ENCODE measurements around the gene RNF222.

Gene RNF222

GRCh38 chr17:8393470-8394231 lies 4.0 kb downstream of the RNF222 start:
- no peak for DNase-seq (ENCODE audit: low read depth)
- TF ChIP-seq MAX (IDR thresholded peaks at IDR 0.05; ENCODE audit: low read depth, low read length) (no peak), MYC (IDR thresholded peaks at IDR 0.05; ENCODE audit: low read depth, low read length) (no peak), CTCF (IDR thresholded peaks at IDR 0.05; ENCODE audit: low read depth, low read length) (no peak), POLR2A (IDR thresholded peaks at IDR 0.05; ENCODE audit: extremely low read depth, insufficient read length) (no peak)
- no peak overlapping the region for H3K4me3 ChIP-seq (ENCODE audit: low read depth, low read length)

GRCh38 chr17:8392674-8393469 lies 4.8 kb downstream of the RNF222 start:
- TF ChIP-seq MAX (IDR thresholded peaks at IDR 0.05; ENCODE audit: low read depth, low read length) (no peak), MYC (IDR thresholded peaks at IDR 0.05; ENCODE audit: low read depth, low read length) (no peak), CTCF (IDR thresholded peaks at IDR 0.05; ENCODE audit: low read depth, low read length) (no peak), POLR2A (IDR thresholded peaks at IDR 0.05; ENCODE audit: extremely low read depth, insufficient read length) (no peak)
- H3K4me3 ChIP-seq (ENCODE audit: low read depth, low read length), result no peak overlapping the region

GRCh38 chr17:8392274-8392673 lies 5.4 kb downstream of the RNF222 start:
- no peak for DNase-seq (ENCODE audit: low read depth)
- no peak overlapping the region for H3K4me3 ChIP-seq (ENCODE audit: low read depth, low read length)
- TF ChIP-seq CTCF (IDR thresholded peaks at IDR 0.05; ENCODE audit: low read depth, low read length) (no peak), MAX (IDR thresholded peaks at IDR 0.05; ENCODE audit: low read depth, low read length) (no peak), POLR2A (IDR thresholded peaks at IDR 0.05; ENCODE audit: extremely low read depth, insufficient read length) (no peak), MYC (IDR thresholded peaks at IDR 0.05; ENCODE audit: low read depth, low read length) (no peak)

More at GRCh38 chr17:8392674-8393469, 4.8 kb downstream of the RNF222 start:
- DNase-seq (ENCODE audit: low read depth), result no peak

GRCh38 chr17:8391711-8392110 lies 5.9 kb downstream of the RNF222 start:
- no peak for DNase-seq (ENCODE audit: low read depth)
- no peak overlapping the region for H3K4me3 ChIP-seq (ENCODE audit: low read depth, low read length)
- TF ChIP-seq MAX (IDR thresholded peaks at IDR 0.05; ENCODE audit: low read depth, low read length) (no peak), CTCF (IDR thresholded peaks at IDR 0.05; ENCODE audit: low read depth, low read length) (no peak), POLR2A (IDR thresholded peaks at IDR 0.05; ENCODE audit: extremely low read depth, insufficient read length) (no peak), MYC (IDR thresholded peaks at IDR 0.05; ENCODE audit: low read depth, low read length) (no peak)

GRCh38 chr17:8387914-8388651 lies 9.5 kb downstream of the RNF222 start:
- no peak for TF ChIP-seq MAX (IDR thresholded peaks at IDR 0.05; ENCODE audit: low read depth, low read length)
- no peak for TF ChIP-seq CTCF (IDR thresholded peaks at IDR 0.05; ENCODE audit: low read depth, low read length)
- no peak for TF ChIP-seq POLR2A (IDR thresholded peaks at IDR 0.05; ENCODE audit: extremely low read depth, insufficient read length)
- no peak for TF ChIP-seq MYC (IDR thresholded peaks at IDR 0.05; ENCODE audit: low read depth, low read length)
- no peak overlapping the region for H3K4me3 ChIP-seq (ENCODE audit: low read depth, low read length)
- no peak for DNase-seq (ENCODE audit: low read depth)

All from NB4 (cell line).